Sigmoid colon (tissue), 4 donors: Measurements from ENCODE around the gene TNFRSF13B.

Experiments used
- EP300 ChIP-seq, 4 donors: sonication (generic); formaldehyde crosslinking; IDR thresholded peaks; one replicate each; pipeline ENCODE4 v1.6.1; 2017; ENCODE audit warnings: antibody characterized with exemption in 4 of 4
- POLR2A ChIP-seq, 2 donors: fragments of 450-650 bp; IDR thresholded peaks; one replicate each; pipeline ENCODE4 v1.6.1; 2016; ENCODE audit warnings: antibody characterized with exemption in 2 of 2, mild to moderate bottlenecking in 2 of 2, moderate library complexity in 2 of 2

DNA sequence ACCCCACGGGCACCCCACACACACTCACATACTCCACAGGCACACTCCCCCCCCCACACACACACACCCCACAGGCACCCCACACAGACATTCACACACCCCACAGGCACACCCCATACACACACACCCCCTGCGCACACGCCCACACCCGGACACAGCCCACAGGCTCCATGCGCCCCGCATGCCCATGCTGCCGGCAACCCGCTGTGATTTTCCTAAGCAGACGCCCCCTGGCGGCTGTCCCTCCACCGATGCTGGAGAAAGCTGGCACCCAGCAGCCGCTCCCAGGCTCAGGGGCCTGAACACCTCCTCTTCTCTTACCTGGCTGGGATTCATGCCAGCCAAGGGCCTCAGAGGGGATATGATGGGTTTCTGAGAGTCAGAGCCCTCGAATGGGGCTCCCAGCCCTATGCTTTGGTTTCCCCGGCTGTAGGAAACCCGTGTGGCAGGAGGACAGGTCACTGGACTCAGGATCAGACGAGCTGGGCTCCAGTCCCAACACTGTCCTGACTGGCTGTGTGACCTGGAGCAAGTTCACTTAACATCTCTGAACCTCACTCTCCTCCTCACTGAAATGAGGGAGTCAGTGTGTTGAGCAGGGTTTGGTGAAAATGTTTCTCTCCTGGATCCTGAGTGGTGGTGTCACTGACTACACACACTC, 19.6 kb upstream of the TNFRSF13B start:
- no peak for TF ChIP-seq POLR2A (IDR thresholded peaks at IDR 0.05)
- no peak for TF ChIP-seq EP300 (IDR thresholded peaks at IDR 0.05)
